NCI-H2171 (cell line): ENCODE measurements around the gene MYT1.
"Not testable (repeated sequence)": the region's sequence is repeated elsewhere in the genome, so short reads cannot be mapped to it uniquely, and the experiment has no call there.

Source experiments
- DNase-seq: peaks from one replicate; lab custom pipeline; 2025; lab: John Stamatoyannopoulos, UW

The MYT1 gene

DNA sequence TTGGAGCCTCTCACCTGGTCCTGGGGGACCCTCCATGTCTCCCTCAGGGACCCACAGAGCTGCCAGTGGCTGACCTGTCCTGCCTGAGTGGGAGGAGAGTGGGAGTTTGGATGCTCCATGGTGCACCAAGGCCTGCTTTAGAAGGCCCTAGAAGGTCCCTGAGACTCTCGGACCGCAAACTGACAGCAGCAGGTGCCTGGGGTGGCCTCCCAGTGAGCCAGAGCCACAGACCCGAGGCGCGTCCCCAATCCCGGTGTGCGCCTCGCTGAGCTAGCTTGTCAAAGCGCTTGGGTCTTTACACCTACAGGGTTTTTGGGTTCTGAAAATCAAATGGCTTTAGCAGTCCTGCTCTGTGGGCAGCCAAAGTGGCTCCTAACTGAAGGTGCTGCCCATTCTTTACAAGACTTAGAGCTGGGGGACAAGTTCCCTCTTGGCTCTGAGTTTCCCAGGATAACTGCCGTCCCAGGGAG is 4.9 kb downstream of the MYT1 start:
- no peak for DNase-seq

DNA sequence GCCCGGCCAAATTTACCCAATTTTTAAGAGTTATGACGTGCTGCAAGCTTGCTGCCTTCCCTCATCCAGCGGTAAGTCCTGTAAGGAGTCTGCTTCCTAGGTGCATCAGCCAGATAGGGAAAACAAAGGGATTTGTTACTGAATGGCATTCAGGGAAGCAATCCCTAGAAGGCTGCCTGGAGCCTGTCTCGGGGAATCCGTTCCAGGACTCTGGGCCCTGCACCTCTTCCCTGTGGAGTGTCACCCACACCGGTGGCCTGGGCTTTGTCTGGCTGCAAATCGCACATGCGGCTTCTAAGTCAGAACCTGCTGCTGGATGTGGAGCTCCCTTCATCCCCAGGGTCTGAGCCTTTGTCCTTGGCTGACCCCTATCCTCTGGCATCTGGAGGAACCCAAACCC is 7.0 kb downstream of the MYT1 start:
- DNase-seq: no peak

DNA sequence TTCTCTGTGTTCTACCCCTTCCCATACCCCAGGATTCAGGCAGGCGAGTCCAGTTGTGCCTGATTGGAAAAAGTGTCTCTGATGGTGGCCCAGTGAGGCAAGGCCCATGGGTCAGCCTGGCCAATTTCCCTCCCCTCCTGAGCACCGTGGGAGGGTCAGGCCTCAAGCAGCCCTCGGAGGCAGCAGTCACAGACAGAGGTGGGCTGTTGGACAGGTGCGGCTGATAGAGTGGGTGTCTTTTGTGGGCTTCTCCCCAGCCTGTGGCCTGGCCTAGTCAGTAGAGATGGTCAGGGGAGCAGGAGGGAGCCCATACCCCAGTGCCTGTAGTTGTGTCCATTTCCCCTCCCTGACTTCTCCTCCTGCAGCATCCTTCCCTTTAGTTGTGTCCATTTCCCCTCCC is 8.9 kb downstream of the MYT1 start:
- no peak for DNase-seq

DNA sequence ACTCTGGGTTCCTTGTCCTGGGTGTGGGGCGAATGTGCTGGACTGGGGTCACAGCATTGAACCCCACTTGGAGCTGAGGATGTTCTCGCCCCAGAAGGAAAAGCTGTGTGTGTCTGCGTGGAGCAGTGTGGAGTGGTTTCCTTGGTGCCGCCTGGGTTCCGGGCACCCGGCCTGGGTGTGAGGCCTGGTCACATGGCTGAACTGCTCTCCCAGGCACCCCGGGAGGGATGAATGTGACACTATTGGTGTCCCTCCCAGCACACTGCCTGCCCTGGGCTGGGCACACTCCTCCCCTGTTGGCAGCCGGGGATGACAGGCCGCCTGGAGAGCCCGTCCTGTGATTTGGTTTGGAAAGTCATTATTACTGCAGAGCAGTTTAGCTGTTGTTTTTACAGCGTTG is 12.3 kb downstream of the MYT1 start:
- DNase-seq: no peak

DNA sequence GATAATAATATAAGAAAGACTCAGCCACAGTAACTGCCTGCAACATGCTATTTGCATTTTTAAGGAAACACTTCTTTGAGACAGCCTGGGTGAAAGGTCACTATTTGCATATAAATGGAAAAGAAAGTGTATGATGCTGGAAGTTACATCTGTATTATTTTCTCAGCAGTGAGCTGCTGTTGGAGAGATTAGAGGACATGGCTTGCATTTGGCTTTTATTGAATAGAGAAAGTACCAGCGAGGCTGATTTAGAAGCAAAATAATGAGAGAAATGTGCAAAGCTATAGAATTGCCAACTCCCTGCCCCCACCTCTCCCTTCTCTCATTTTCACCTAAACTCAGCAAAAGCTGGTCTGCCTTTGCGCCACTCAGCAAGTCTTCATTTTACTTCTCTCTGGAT is 12.7 kb downstream of the MYT1 start:
- no peak for DNase-seq

DNA sequence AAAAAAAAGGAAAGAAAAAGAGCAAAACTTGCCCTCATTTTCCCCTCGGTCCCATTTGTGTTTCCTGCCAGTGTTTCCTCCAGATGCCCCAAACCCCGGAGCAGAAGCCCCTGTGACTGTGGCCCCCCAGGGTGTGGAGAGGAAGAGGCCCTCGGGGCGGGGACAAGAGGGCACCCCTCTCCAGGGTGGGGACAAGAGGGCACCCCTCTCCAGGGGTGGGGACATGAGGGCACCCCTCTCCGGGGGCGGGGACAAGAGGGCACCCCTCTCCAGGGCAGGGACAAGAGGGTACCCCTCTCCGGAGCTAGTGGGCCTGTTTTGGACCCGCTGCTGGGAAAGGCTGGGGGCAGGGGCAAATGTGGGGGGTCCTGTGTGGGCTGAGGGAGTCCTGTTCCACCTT is 13.1 kb downstream of the MYT1 start:
- DNase-seq: no peak

DNA sequence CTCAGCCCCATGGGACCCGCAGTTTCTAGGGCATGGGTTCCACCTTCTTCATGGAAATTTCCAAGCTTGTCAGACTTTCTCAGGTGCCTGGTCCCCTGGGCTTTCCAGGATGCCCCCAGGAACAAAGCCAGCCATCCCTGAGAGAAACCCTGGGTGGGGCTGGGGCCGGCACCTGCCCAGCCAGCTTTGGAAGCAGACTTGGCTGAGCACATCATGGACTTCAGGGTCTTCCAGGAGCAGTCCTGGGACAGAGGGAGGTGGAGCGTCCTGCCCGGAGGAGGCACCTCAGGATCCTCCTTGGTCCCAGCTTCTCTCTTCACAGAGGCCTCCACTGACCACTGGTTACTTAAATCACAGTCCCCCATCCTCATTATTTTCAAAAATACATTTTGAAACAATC is 13.5 kb downstream of the MYT1 start:
- no peak for DNase-seq

DNA sequence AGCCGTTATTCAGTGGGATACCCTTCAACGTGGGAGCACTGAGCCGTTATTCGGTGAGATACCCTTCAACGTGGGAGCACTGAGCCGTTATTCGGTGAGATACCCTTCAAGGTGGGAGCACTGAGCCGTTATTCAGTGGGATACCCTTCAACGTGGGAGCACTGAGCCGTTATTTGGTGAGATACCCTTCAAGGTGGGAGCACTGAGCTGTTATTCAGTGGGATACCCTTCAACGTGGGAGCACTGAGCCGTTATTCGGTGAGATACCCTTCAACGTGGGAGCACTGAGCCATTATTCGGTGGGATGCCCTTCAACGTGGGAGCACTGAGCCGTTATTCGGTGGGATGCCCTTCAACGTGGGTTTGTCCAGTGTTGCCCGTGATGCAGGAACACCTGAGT is 14.7 kb downstream of the MYT1 start:
- DNase-seq: not testable (repeated sequence)

DNA sequence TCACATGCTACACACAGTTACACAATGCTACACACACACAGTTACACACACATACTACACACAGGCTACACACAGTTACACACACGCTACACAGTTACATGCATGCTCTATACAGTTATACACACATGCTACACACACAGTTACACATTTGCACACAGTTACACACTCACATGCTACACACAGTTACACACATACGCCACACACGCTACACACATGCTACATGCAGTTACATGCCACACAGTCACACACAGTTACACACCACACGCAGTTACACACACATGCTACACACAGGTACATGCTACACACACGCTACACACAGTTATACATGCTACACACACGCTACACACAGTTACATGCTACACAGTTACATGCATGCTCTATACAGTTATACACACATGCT is 15.6 kb downstream of the MYT1 start:
- no peak for DNase-seq

DNA sequence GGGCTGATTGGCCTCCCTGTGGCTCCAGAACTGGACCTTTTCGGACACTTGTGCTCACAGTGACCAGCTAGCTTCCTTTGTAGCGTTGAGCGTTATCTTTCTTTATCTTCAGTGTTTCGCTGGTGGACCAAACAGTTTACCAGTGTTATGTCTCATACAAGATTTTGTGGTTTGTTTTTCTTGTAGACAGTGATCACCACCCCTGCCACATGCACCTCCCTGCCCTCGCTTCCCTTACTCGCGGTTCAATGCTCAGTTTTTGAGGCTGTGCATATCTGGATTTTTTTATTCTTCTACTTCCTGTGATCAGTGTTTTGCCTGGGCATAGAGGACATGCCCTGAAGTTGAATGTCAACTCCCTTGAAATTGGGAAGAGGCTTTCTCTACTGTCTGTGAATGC is 16.4 kb downstream of the MYT1 start:
- DNase-seq: no peak

DNA sequence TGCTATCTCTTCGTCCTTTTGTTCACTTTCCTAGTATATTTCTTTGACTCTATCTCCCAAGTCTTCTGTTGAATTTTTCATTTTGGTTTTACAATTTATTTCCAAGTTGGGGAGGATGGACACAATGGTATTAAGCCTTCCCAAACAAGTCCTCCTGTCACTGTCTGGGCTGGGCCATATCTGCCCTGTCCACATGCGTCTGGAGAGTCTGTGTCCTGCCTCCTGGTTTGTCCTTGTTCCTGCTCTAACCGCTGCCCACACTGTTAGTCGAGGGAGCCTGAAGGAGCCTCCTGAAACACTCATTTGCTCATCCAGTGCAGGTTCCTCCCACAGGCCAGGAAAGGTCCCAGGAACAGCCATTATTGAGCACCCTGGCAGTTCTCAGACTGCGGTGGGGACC is 17.1 kb downstream of the MYT1 start:
- DNase-seq: no peak

DNA sequence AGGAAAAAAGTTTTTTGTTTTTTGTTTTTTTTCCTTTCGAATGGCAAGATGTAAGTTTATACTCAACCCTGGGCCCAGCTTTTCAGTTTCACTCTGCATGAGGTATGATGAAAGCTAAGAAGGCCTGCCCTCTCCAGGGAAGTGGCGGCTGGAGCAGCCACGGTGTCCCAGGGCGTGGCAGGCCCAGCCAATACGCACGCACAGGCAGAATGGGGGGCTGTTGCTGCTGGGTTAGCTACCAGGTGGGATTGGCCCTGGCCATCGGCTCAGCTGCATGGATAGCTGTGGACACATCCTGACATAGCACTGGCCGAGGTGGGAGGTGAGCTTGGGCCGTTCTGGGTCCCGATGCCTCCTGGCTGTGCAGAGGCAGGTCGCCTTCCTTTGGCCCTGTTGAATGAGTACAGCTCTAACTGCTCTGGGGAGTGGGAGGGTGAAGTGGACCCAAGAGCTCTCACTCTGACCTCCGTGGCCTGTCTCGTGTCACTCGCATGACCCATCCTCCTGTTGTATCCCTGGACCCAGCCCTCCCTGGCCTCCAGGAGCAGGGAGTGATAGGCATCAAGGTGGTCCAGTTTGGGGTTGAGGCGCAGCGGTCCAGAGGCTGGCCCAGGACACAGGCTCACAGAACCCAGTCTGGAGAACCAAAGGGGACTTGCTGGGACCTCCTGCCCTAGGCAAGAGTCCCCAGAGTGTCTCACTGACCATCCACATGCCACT is 18.1 kb downstream of the MYT1 start:
- no peak for DNase-seq

DNA sequence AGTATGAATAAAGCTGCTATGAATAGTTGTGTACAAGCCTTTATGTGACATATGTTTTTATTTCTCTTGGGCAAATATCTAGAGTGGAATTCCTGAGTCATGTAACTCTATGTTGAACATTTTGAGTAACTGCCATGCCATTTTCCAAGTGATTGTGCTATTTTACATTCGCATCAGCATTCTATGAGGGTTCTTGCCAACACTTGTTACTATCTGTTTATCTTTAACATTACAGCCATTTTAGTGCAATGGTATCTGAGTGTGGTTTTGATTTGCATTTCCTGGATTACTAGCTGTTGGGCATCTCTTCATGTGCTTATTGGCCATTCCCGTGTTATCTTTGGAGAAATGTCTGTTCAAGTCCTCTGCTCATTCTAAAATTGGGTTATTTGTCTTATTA is 19.1 kb downstream of the MYT1 start:
- no peak for DNase-seq

DNA sequence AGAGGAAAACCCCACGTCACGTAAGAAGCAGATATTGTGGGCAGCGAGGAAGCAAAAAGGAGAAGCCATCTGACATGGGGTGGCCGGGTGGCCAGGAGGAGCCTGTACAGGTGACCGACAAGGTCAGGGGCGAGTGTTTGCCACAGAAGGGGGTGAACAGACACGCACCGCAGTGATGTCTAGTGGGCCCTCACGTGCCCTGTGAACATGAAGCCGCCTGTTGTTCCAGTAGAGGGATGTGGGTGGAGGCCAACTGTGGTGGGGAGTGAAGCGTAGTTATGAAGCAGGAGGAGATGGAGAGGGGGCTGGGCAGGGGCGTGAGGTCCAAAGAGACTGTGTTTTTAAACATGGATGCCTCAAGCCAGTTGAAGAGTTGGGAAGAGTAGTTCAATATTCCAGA is 20.5 kb downstream of the MYT1 start:
- DNase-seq: no peak

DNA sequence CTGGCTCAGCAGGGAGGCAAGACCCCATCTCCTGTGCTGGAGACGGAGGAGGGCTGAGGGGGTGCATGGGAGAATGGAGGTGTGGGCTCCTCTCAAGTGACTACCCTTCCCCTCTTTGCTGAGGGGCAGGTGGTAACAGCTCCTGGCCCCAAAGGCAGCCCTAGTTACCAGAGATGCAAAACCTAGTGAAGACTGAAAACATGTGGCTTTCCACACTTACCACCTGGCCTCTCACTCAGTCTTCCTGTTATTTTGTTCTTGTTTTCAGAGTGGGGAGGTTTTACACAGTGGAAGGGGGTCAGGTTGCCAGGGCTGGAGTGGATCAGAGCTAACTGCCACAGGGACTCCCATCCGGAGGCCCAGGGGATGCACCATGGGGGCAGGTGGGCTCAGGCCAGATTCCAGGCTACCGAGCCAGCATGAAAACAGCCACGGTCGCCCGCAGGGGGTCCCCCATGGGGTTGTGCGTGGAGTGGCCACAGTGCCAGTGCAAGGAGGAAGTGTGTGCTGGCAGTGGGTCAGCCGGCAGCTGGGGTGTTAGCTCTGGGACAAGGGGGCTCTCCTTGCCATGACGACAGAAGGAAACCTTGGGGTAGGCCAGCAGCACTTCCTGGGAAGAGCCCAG is 21.1 kb downstream of the MYT1 start:
- no peak for DNase-seq

DNA sequence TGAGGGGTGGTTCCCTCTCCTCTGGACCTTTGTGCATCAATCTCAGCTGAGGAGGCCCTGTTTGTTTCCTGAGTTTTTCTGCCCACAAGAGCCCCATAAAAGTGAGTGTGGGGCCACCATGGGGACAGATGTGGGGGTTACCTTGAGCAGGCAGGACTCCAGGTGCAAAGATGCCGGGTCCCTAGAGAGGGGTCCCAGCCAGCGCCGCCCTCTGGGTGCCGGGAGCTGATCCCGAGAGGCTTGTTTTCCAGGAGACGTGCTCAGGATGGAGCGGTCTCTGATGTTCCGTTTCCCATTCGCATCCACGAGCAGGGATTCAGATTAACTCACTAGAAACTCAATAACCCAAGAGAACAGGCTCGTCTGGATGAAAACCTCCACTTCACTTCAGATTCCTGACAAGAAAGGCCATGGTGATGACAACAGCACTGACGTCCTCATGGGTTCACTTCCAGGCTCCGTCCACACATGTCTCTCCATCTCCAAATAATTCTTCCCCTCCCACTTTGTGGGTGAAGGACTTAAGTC is 21.9 kb downstream of the MYT1 start:
- no peak for DNase-seq

DNA sequence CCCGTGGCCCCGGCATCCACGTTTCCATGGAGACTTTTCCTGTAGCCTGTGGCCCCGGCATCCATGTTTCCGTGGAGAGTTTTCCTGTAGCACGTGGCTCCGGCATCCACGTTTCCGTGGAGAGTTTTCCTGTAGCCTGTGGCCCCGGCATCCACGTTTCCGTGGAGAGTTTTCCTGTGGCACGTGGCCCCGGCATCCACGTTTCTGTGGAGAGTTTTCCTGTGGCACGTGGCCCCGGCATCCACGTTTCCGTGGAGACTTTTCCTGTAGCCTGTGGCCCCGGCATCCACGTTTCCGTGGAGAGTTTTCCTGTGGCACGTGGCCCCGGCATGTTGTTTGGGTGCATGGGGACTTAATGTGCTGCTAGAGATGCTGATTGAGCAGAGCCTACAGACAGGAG is 23.0 kb downstream of the MYT1 start:
- not testable (repeated sequence) for DNase-seq

DNA sequence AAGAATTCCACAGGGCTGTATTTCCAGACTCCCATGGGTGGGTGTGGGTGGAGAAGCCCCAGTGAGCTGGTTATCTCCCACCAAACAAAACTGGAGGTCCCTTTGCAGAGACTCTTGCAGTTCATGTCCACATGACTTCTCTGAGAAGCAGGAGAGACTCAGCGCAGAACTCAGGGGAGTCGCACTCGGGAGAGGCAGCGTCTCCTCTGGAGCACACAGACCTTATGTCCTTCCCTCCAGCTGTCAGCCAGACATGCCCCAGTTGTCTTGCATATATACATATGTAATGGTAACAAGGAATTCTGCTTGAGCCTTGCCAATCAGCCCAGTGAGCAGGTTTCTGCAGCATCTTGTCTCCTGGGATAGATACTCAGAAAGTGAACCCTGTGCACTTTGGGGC is 23.8 kb downstream of the MYT1 start:
- no peak for DNase-seq

DNA sequence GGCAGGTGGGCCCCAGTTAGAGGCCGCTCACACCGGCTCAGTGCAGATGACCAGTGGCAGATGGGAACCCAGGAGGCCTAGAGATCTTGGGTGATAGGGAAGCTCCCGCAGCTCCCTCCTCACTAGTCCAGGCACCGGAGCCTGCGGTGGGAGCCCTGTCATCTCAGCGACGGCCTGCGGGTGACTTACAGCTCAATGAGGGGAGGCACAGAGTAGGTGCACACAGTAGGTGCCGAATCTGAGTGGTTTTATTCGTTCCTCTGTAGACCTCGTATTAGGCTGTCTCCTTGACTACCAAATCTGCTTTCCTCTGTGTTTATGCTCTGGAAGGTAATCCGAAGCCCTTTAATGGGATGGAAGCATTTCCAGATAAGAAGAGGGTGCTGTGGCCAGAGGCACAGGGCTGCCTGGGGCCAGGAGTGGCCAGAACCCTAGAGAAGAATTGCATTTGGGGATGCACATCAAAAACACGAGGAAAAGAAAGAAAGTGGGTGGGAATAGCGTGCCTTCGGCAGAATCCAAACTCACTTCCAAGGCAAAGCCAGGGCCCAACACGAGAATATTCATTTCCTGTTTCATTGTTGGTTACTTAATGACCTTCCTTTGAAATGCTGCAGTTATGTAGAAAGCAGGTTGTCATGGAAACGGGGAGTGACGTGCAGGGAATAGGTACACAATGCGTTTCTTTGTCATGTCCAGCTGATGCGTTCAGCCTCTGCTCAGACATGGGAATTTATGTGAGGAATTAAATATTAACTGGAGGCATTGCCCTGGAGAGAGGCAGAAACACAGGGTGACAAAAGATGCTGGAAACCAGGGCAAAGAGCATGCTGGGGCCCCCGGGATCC is 24.7 kb downstream of the MYT1 start:
- no peak for DNase-seq

DNA sequence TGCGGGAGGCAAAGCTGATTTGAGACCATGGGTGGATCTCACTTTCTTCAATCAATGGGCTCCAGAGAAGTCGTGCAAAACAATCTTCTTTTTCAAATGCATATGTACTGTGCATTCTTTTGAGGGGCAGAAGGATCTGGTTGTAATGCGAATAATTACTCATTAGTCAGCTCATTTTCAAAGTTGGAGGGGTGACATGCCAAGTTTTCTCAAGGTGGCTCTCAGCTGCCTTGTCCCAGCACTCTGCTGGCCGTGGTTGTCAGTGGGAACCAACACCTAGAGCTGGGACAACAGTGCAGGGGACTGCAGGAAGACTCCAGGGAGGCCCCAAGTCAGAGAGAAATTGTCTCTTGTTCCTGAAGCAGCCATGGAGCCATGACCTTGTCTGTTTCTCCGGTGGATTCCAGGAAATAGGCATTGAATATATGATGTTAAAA is 25.3 kb downstream of the MYT1 start:
- DNase-seq: no peak

DNA sequence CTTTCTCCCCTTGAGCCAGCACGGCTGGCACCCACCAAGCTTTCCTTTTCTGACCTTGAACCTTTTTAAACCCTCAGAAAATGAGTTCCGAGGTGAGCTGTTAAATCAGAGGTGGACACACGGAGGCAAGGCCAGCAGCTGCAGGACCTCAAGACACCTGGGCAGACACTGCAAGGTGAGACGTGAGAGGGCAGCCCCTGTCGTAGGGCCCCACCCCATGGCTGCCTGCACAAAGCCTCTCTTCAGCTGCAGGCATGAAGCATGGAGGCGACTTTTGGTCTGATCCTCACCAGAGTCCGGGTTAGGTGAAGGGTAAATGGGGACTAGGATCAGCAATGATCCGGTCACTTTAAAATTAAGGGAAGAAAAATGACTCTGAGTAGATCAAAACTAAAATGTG is 25.7 kb downstream of the MYT1 start:
- DNase-seq: no peak

DNA sequence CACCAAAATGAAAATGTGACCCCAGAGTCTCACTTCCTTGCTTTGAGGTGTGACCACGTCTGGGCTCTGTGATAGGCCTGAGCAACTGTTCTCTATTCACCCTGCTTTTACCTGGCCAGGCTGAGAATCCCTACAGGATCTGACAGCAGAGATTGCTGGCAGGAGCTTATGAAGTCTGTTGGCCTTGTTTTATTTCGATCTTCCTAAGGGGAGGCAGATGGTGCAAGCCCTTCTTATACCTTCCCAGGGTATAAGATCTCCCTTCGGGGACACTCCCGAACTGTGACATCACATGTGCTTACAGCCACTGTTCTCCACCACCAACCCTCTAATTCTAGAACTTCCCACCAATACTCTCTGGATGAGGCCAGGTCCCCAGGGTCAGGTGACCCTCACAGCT is 26.8 kb downstream of the MYT1 start:
- DNase-seq: no peak

DNA sequence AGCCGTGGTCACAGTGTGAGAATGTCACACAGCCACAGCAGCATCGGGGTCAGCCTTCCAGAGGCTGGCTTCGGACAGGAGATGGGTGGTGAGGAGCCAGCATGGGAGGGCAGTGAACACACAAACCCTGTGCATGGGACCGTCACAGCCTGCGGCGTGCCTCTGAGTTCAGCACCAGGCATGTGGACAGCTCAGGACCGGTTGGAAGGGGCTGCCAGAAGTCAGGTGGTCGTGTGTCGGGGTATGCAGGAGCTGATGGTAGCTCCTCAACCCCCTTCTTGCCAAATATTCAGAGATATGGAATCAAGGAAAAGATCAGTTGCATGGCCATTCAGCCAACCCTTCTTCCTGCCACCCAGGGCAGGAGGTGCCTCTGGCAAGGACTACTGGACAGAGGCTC is 28.2 kb downstream of the MYT1 start:
- no peak for DNase-seq
